HG02571 (cell line): ENCODE measurements around the gene GDAP1L1.

Experiments
- ATAC-seq: cut with Tn5 transposase; IDR thresholded peaks from one replicate; pipeline ENCODE4 v1.9.1; 2021; ENCODE audit warnings: mild to moderate bottlenecking, moderate library complexity; ENCODE audit not compliant: unreplicated experiment

The GDAP1L1 gene

GRCh38 chr20:44247131-44247571, at the start of gene GDAP1L1:
TSS of gene GDAP1L1 (plus strand) at chr20:44247308. CDS start at chr20:44247335, 27 bp downstream.
- ATAC-seq = no peak

GRCh38 chr20:44198872-44199271, 48.2 kb upstream of the GDAP1L1 start:
- no peak for ATAC-seq

- ATAC-seq = no peak
Measured at GRCh38 chr20:44199877-44200276, 47.2 kb upstream of the GDAP1L1 start.

- no peak for ATAC-seq
Measured at GRCh38 chr20:44200371-44200770, 46.7 kb upstream of the GDAP1L1 start.

GRCh38 chr20:44200983-44201382, 46.1 kb upstream of the GDAP1L1 start:
- ATAC-seq = no peak

GRCh38 chr20:44203161-44203560, 43.9 kb upstream of the GDAP1L1 start:
- no peak for ATAC-seq

GRCh38 chr20:44204156-44204831, 42.8 kb upstream of the GDAP1L1 start:
- ATAC-seq = no peak

GRCh38 chr20:44204832-44205215, 42.3 kb upstream of the GDAP1L1 start:
- ATAC-seq = no peak

GRCh38 chr20:44206132-44206531, 41.0 kb upstream of the GDAP1L1 start:
- ATAC-seq = no peak

GRCh38 chr20:44207126-44207723, 39.9 kb upstream of the GDAP1L1 start:
- ATAC-seq = no peak

- no peak for ATAC-seq
Measured at GRCh38 chr20:44208165-44208564, 38.9 kb upstream of the GDAP1L1 start.

- ATAC-seq = no peak
Measured at GRCh38 chr20:44208770-44209169, 38.3 kb upstream of the GDAP1L1 start.

- ATAC-seq = no peak
Measured at GRCh38 chr20:44209686-44210405, 37.3 kb upstream of the GDAP1L1 start.

GRCh38 chr20:44210406-44211176, 36.5 kb upstream of the GDAP1L1 start, which contains the start of gene OSER1:
TSS of gene OSER1 (minus strand) at chr20:44210771. CDS start at chr20:44206957, 3,814 bp downstream.
- peak; percentile 73 for ATAC-seq

- ATAC-seq = no peak
Measured at GRCh38 chr20:44211177-44212039, 35.7 kb upstream of the GDAP1L1 start.

- no peak for ATAC-seq
Measured at GRCh38 chr20:44212792-44213191, 34.3 kb upstream of the GDAP1L1 start.

GRCh38 chr20:44215125-44215524, 32.0 kb upstream of the GDAP1L1 start:
- no peak for ATAC-seq

GRCh38 chr20:44217342-44218092, 29.6 kb upstream of the GDAP1L1 start:
- no peak for ATAC-seq

- ATAC-seq = no peak
Measured at GRCh38 chr20:44218446-44218845, 28.7 kb upstream of the GDAP1L1 start.
